Right lobe of liver (tissue), 4 donors: ENCODE data around the gene CCDC6.

Experiments used
- CTCF ChIP-seq, 4 donors: fragments of 200-600 bp in 3 of 4; fragments of 450-650 bp in 1 of 4; IDR thresholded peaks; one replicate each; pipeline versions ENCODE4 v1.5.1 to v1.8.0; 2016 to 2022; ENCODE audit warnings: antibody characterized with exemption in 4 of 4, mild to moderate bottlenecking in 2 of 4
- POLR2A ChIP-seq: fragments of 450-650 bp; IDR thresholded peaks from one replicate; pipeline ENCODE4 v1.6.1; 2017; ENCODE audit warnings: antibody characterized with exemption, mild to moderate bottlenecking
- donor health status: DM: no; HTN: no; CAD: no.
- donor health status: DM: no; HTN: no; CAD: no.
- donor health status: DM: no; HTN: yes; CAD: no.

- TF ChIP-seq CTCF (IDR thresholded peaks at IDR 0.05) (no peak), POLR2A (no peak)
These were observed 114.8 kb downstream of the CCDC6 start for GRCh38 chr10:59791601-59792000.
